NK-92 treated with Interleukin-12 subunit alpha and Interleukin-12 subunit beta, amount 100 ng/mL, for 24 hours (cell line): Measurements from ENCODE around the gene LZTFL1.

Experiments used
- DNase-seq: peaks from one replicate; lab custom pipeline; 2025; lab: John Stamatoyannopoulos, UW

LZTFL1 gene, protein sequence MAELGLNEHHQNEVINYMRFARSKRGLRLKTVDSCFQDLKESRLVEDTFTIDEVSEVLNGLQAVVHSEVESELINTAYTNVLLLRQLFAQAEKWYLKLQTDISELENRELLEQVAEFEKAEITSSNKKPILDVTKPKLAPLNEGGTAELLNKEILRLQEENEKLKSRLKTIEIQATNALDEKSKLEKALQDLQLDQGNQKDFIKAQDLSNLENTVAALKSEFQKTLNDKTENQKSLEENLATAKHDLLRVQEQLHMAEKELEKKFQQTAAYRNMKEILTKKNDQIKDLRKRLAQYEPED

DNA sequence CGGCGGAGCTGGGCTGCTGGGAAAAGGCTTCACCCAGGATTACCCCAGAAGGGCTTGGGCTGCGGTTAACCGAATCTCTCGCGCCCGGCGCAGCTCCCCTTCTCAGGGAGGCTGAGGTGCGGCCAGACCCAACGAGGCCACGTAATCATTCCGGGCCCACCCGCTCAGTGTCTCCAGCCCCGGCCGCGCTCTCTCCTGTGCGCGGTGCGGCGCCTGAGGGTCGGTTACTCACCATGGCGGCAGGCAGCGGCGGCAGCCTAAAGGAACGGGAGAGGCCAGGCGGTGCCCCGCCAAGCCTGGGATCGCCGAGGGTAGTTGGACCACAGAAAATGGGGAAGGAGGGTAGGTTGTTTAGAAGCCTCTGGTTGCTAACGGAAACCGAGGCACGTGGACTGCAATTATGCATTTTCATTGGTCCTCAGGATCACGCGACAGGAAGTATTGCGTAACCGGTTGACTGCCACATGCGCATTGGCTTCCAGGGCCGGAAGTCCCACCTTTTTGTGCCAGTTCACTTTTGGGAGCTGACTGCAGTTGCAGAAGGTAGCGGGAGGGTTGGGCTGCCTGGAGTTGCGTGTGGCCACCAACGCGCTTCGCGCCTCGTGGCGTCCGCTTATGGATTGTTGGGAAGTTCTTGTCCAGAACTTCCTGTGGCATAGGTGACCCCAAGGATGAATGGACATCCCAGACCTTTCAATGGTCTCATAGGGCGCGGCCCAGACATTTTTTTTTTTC is at the start of gene LZTFL1:
Gene LZTFL1, minus strand, starts transcription at position 363 of the 735 bp plus-strand sequence. Its CDS starts 128 bp downstream, at position 235.
- no peak for DNase-seq

DNA sequence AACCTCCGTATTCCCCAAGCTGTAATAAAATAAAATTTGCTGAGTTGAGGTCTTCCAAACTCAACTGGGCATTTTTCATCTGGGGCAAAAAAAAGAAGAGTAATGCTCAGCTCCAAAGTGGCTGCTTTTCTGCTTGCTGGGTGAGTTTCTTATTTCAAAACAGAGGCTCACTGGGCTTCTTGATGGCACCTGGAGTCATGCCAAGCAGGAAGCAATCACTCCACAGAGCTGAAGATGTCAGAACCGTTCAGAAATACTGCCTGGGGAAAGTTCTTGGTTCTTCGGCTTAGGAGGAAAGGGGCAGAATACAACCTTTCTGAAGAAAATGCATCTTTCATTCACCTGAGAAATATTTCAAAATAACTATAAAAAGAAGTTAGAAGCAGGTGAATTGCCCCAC is 48.5 kb upstream of the LZTFL1 start:
- DNase-seq, result no peak

DNA sequence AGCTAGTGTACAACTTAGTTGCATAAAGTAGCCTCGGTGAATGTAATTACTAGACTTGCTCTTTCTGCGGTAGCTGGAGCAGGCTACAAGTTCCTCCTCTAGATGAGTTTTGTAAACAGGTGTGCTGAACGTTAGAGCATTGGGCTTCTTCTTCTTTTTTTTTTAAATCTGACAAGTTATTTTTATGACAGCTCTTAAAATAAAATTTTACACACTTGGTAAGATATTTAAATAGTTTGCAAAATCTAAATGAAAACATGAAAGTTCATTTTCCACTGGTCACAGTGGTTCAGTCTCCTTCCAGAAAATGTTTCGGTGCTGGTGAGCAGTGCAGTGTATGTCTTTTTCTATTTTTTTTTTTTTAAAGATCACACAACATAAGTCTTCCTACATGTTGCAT is 47.4 kb upstream of the LZTFL1 start:
- no peak for DNase-seq

DNA sequence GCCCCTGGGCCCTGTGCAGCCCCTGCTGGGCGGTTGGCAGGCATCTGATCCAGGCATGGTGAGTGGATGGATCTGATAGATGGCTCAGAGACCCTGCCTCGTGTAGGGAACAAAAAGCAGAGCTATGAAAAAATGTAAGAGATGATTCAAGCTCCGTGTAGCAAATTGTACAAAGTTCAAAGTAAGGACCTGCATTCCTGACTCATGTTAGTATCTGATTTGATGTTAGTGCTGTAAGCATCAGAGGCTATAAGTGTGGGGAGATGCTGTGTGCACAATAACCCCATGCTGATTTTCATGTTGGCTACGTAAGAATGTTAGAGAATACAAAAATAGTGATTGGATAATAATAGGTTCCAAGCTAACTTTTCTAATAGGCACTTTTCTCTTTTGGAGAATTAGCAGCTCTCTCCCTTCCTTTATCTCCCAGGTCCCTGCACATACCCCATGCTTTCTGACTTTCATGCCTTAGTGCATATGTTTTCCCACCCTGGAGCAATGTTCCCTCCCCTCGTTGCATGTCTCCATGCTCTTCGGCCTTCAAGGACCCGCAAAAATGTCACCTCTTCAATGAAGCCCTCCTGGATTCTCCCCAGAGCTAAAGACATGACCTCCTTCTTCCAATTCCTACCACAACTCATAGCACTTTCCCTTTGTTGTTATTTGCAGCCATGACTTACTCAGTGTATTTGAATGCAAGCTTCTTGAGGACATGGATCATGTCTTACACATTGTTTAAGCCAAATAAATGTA is 46.0 kb upstream of the LZTFL1 start:
- DNase-seq, result no peak

DNA sequence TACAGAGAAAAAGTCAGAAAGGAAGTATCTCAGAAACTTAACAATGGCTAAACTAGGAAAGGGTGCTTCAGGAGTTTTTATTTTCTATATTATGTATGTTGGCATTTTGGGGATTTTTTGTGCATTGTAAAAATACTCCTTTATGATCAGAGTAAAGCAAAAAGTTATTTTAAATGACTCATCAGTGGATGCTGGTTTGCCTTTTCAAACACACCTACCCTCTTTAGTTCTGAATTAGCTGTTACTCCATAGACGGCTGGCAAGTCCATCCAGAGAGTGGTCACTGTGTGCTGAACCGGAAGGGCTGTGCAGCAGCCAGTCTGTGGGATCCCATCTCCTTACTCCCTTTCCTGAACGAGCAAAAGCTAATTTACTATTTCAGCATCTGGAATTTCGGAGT is 45.4 kb upstream of the LZTFL1 start:
- DNase-seq, result no peak

DNA sequence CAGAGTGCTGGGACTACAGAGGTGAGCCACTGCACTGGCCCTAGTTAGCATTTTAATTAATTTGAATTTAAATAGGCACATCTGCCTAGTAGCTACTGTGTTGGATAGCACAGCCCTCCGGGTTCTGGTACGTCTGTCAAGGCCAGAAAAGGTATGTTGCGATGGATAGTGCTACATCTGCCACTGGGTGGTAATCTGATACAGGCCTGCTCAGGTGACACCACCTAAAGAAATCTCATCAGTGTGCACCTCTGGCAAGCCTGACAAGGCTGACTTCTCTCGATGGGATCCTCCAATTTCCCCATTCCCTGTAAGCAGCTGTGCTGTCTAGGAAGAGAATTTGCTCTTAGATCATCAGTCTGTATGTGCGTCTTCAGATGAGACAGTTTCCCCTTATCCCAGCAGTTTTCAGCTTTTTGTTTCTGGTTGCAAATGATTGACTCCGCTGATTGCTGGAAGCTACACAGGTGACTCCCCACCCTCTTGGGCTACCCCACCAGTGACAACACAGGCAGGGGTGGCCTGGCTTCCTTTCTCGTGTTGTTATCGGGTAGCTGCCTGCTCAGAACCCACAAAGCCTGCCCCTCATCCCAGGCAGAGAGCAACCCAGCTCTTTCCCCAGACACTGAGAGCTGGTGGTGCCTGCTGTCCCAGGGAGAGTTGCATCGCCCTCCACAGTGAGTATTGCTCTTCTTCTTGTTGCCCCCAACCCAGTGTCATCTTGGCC is 44.2 kb upstream of the LZTFL1 start, which contains the start of gene CCR9:
Gene CCR9, plus strand, starts transcription at position 565 of the 727 bp plus-strand sequence. CDS start 8,391 bp downstream, outside the sequence.
- no peak for DNase-seq

DNA sequence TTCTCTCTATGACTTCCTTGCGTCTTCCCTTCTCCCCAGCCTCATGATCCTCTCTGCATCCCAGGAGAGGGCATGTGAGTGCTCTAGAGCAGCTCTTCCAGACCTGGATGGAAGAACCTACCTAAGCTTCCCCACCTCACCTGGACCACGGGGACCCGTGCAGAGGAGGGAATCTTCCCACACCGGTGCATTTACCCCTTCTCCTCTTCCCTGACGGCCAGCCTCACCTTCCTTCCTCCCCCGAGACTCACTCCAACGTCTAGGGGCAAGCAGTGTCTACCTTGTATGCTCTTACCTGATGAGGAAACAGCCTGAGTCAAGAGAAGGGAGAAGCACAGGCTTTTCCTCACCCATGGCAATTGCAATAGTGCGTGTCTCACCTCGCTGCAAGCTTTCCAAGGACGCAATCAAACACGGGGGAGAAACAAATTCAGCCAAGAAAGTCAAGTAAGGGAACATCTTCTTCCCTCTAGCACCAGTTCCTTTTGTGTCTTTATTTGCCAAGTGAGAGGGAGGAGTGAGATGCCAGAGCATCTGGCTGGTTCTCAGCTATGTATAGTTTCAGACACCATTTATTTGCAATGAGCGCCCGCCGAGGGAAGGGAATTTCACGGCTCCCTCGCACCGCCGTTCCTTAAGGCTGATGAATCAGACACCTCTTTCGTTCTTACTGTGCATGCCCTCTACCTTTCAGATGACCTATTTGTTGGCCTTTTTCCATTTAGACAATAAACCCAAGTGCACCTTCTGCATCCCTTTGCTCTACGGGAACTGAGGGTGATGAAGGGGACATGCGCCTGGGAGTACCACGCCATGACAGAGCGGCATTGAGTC is 42.7 kb upstream of the LZTFL1 start:
- no peak for DNase-seq

DNA sequence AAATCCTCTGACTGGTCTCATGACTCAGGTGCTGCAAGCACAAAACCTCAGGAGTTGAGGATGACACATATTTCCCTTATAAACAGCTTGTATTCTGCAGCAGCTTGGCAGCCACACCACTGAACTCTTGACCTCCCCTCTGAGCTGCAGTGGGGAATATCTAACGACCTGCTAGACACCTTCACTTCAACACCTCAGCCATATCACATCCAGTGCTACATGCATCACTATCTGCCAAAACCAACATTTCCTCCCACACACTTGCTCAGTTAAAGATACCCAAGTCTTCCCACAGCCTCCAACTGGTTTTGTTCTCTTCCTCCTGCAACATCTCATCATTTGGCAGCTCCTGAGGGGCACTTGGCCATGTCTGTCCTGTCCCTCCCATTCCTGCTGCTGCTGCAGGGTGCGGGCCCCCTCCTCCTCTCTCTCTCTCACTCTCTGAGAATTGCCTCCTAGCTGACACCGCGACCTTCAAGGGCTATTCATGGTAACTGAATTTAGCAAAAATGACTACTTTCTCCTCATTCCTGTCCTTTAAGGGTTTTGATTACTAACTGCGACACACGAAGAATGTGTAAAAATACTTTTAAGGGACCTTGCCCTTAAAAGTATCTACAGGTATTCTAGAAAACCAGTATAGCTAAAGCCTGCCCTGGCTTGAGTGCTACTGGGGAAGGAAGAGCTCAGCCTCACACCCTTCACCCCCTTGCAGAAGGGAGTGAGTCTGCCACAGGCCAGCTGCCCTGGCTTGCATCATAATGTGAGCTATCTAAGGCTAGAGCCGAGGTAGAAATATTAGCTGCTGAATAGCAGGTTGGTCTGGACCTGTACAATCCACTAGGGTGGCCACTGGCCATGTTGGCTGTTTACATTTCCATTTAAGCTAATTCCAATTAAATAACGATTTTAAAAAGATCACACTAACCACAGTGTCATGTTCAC is 39.4 kb upstream of the LZTFL1 start:
- DNase-seq, result peak; percentile 64

DNA sequence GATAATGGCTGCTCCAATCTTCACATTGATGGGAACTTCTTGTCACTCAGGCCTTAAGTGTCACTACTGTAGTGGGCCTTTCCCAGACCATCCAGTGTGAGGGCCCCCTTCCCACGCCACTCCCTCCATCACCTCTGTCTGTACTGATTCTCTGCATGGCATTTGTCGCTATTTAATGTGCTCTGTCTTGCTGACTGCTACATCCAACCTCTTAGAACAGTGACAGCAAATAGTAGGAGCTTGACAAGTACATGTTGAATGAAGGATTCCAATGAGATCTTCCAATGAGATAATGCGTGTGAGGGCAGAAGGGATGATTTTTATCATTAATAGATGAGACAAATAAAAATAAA is 38.8 kb upstream of the LZTFL1 start:
- no peak for DNase-seq

DNA sequence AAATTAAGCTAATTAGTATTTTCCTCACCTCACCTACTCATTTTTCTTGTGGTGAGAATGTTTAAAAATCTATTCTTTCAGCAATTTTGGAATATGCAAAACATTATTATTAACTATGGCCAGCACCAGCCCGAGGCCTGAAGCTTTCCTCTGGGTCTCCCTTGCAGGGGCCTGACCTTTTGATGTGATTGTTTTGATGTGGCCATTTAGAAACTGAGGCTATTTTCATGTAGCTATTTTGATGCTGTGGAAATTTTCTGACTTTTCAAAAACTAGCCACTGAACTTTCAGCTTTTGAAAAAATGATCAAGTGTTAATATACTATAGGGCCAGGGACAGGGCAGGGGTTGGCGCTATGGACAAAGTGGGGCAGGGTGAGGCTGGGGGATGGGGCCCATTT is 36.2 kb upstream of the LZTFL1 start:
- no peak for DNase-seq

DNA sequence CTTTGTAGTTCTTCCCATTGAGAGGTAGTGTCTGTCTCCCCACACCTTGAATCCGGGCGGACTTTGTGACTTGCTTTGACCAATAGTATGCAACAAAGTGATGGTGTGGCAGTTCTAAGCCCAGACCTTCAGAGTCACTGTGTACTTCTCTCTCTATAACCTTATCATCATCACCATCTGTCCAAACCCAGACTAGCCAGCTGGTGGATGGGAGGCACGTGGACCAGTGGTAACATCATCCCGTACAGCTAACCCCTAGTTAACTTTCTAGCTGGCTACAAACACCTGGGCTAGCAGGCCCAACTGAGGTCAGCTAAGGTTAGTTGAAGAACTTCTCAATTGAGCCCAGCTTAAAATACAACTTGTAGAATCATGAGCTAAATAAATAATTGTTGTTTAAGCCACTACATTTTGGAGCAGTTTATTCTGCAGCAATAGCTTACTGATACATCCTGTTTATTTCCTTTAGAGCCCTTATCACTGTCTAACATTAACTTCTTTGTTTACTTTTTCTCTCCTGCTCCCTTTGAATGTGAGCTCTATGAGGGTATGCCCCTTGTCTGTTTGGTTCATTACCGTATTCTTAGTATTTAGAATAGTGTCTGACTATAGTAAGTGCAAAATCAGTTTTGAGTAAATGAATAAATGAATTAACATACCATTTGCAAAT is 32.9 kb upstream of the LZTFL1 start:
- DNase-seq, result no peak

DNA sequence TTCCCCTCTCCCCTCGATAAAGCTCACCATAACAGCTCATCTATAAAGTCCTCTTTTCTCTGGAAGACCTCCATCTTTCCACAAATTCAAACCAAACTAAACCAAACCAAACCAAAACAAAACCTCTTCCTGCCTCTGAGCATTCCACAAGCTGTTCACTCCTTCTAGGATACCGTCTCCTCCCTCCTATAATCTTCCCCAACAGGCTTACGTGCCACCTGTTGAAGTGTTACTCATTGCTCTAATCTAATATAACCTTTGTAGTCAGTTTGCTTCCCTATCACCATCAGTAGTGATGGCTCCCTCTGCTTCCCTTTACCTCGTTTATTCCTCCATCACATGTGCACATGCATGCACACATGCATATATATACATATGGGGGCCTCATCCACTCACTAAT is 31.7 kb upstream of the LZTFL1 start:
- DNase-seq, result no peak

DNA sequence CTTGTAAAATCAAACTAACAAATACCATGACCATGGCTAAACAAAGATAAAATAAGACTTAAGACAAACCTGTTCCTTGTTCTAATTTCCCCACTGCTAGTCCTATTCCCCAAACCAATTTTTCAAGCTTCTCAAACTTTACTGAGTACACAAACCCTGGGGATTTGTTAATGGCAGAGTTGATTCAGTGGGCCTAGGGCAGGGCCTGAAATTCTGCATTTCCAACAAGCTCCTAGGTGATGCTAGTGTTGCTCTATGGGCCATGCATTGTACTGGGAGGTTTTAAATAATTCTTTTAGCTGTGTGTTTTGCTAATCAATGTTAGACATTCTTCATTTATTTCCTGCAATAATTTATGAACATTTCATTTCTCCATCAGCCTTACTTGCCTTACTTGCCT is 31.1 kb upstream of the LZTFL1 start:
- DNase-seq, result no peak

DNA sequence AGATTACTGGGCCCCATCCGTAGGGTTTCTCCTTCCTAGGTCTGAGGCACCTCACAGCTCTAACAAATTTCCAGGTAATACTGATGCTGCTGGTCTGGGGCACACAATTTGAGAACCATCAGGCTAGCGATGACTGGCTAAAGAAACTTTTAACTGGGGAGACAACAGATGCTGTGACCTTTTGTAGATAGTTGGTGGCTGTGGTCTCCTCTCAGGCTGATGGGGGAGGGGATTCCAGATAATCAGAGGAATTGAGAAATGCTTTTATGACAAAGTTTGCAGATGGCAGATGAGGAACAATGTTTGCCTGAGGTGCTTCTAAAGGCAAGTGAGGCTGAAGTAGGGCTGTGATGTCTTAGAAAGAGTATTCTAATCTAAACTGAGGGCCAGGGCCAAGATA is 30.6 kb upstream of the LZTFL1 start:
- no peak for DNase-seq

DNA sequence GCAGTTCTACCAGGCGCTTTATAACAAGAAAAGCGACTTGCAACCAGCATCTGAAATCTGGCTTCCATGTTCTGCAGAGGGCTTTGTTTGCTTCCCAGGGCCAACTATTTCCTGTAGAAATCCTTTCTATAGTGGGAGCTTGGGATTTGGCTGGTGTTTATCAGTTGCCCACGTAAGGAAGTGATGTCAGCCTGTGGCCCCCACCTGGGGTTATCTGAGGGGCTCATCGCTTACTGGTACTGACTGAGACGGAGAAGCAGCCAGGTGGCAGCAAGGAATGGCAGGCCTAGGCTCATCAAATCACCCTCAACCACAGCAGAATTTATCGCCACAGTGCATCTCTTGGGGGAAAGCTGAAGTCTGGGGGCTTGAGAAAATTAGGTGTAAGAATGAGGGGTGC is 29.9 kb upstream of the LZTFL1 start:
- DNase-seq, result no peak

DNA sequence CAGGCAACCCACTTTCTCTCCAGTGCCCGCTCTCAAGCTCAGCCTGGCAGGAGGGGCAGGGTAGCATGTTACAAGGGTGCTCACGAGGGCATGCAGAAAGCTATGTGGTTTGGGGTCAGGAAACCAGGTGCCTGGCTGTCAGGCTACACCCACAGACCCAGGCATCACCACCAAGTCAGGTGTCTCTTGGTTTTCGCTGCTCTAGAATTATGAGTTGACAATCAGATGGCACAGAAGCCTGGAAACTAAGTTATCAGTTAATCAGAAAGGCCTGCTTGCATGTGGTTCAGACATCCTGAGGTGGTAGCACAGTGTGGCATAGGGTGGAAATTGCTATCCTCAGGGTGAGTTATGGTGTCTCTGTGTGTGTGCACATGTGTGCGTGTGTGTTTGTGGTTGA is 28.2 kb upstream of the LZTFL1 start:
- no peak for DNase-seq

DNA sequence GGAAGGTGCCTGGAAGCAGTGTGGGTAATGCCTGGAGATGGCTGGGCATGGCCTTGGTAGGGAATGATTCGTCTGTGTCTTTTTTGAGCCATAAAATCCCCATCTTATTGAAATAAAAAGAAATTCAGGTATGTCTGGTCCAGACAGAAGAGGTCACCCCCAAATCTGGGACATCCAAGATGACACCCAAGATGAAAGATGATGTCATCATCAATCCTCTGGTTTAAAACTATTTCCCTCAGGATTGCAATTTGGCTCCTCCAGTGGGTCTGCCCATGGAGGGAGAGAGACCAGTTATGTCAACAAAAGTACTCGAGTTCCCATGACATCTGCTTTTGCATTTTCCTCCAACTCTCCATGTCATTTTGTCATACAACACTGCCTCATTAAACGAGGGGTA is 27.7 kb upstream of the LZTFL1 start:
- DNase-seq, result no peak

DNA sequence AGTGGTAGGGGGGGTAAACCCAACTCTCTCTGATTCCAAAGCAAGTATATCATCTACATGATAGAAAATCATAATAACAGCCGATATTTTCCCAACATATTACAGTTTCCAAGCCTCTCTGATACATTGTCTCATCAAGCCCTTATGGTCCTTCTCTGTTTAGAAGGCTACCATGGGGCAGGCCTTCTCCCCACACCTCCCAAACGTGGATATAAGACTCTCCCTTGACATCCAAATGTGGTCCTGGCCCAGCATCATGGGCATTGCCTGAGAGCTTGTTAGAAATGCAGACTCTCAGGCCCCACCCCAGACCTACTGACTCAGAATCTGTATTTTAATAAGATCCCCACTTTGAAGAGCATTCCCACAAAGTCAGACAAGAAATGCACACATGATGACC is 26.7 kb upstream of the LZTFL1 start:
- DNase-seq, result no peak

DNA sequence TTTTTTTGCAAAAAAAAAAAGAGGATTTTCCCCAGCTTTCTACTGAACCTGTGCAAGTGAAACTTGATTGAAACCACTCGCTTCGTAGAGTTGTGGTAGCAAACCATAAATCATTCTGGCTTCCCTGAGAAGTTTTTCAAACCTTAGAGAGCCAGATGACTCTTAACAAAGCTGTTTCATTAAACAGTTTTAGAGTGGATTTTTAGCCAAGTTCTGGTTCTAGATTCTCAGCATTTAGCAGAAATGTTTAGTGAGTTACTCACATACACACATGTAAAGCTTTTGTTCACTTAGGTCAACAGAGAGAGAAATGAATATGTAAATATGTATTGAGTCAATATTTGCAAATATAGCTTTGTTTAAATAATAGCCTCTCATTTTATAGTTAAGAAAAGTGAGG is 26.3 kb upstream of the LZTFL1 start:
- DNase-seq, result no peak

DNA sequence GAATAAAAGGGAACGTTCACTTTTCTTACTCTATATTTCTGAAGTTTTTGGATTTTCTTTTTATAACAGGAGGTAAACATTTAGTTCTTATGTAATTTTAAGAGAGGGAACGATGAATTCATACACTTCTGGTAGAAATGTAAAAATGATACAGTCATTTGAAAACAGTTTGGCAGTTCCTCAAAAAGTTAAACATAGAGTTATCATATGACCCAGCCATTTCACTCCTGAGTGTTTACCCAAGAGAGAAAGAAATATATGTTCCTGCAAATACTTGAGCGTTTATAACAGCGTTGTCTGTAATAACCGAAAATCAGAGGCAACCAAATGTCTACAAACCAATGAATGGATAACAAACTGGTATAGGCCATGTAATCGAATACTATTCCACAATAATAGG is 23.6 kb upstream of the LZTFL1 start:
- no peak for DNase-seq
